Loucy (cell line): ENCODE data around the gene MDGA2.
"Not testable (repeated sequence)": the region's sequence is repeated elsewhere in the genome, so short reads cannot be mapped to it uniquely, and the experiment has no call there.

Source experiments
- H2AFZ ChIP-seq: fragments of 200-600 bp; sonication (generic); 2 replicates; pipeline ENCODE4 v1.6.0; 2016; ENCODE audit warnings: antibody characterized with exemption, mild to moderate bottlenecking, low read length, moderate library complexity
- H3F3A ChIP-seq: fragments of 200-600 bp; 2 replicates; pipeline ENCODE4 v1.6.0; 2016; ENCODE audit warnings: antibody characterized with exemption, low read depth, mild to moderate bottlenecking
- H3K27me3 ChIP-seq: fragments of 200-600 bp; sonication (generic); 2 replicates; pipeline ENCODE4 v1.6.1; 2014; ENCODE audit warnings: low read length, mild to moderate bottlenecking; ENCODE audit not compliant: insufficient read depth, poor library complexity, severe bottlenecking
- H3K36me3 ChIP-seq: fragments of 200-600 bp; sonication (generic); 2 replicates; pipeline ENCODE4 v1.6.1; 2016; ENCODE audit warnings: low read length; ENCODE audit not compliant: insufficient read depth
- H3K4me1 ChIP-seq: fragments of 200-600 bp; sonication (generic); 2 replicates; pipeline ENCODE4 v1.5.1; 2014; ENCODE audit warnings: low read length, mild to moderate bottlenecking; ENCODE audit not compliant: insufficient read depth, poor library complexity, severe bottlenecking
- H3K4me2 ChIP-seq: fragments of 200-600 bp; sonication (generic); 2 replicates; pipeline ENCODE4 v1.6.0; 2014; ENCODE audit warnings: antibody characterized with exemption, low read length, low read depth, mild to moderate bottlenecking; ENCODE audit not compliant: poor library complexity, severe bottlenecking
- H3K4me3 ChIP-seq: fragments of 200-600 bp; sonication (generic); 2 replicates; pipeline ENCODE4 v1.5.1; 2014; ENCODE audit warnings: low read length, mild to moderate bottlenecking, mixed read lengths; ENCODE audit not compliant: poor library complexity, severe bottlenecking
- H3K79me2 ChIP-seq: fragments of 200-600 bp; sonication (generic); 2 replicates; pipeline ENCODE4 v1.6.1; 2014; ENCODE audit warnings: low read length; ENCODE audit not compliant: insufficient read depth
- H3K9ac ChIP-seq: fragments of 200-600 bp; sonication (generic); 2 replicates; pipeline ENCODE4 v1.6.0; 2014; ENCODE audit warnings: mild to moderate bottlenecking, low read depth, low read length, moderate library complexity; ENCODE audit not compliant: poor library complexity, severe bottlenecking
- H3K9me2 ChIP-seq: fragments of 200-600 bp; sonication (generic); replicated peaks from 2 replicates; pipeline ENCODE4 v1.6.1; 2016; ENCODE audit warnings: low read depth, low read length, mixed read lengths
- H3K9me3 ChIP-seq: fragments of 200-600 bp; sonication (generic); 2 replicates; pipeline ENCODE4 v1.6.1; 2014; ENCODE audit warnings: mild to moderate bottlenecking, antibody characterized with exemption, low read length, low read depth; ENCODE audit not compliant: insufficient read depth
- H4K20me1 ChIP-seq: fragments of 200-600 bp; sonication (generic); 2 replicates; pipeline ENCODE4 v1.6.0; 2014; ENCODE audit warnings: antibody characterized with exemption, low read length, mild to moderate bottlenecking; ENCODE audit not compliant: insufficient read depth, poor library complexity, severe bottlenecking
- CTCF ChIP-seq: fragments of 200-600 bp; sonication (generic); conservative IDR thresholded peaks from 2 replicates; pipeline ENCODE4 v1.5.1; 2014; ENCODE audit warnings: mild to moderate bottlenecking, antibody characterized with exemption, low read length
- EZH2phosphoT487 ChIP-seq: fragments of 200-600 bp; IDR thresholded peaks from 2 replicates; pipeline ENCODE4 v1.6.1; 2018; ENCODE audit warnings: antibody characterized with exemption, mild to moderate bottlenecking, moderate library complexity, borderline replicate concordance

The MDGA2 gene

GRCh38 chr14:46951103-46951502 lies 724.3 kb downstream of the MDGA2 start:
- Histone ChIP-seq H3K27me3 (no peaks in the 10 kb centered on the region), H3F3A (no peaks in the 10 kb centered on the region), H3K9me2 (no peaks in the 10 kb centered on the region), H3K9me3 (no peaks in the 10 kb centered on the region), H3K4me3 (no peak overlapping the region), H3K4me2 (no peak overlapping the region), H4K20me1 (no peaks in the 10 kb centered on the region), H3K4me1 (no peaks in the 10 kb centered on the region), H3K36me3 (no peaks in the 10 kb centered on the region), H3K9ac (no peak overlapping the region), H3K79me2 (no peaks in the 10 kb centered on the region), H2AFZ (no peak overlapping the region)
- TF ChIP-seq EZH2phosphoT487 (no peak), CTCF (no peak; the same call in 1 of the 2 replicates)

GRCh38 chr14:46940611-46941010 lies 734.8 kb downstream of the MDGA2 start:
- Histone ChIP-seq H4K20me1 (no peaks in the 10 kb centered on the region), H3K4me3 (no peak overlapping the region), H3K4me1 (no peaks in the 10 kb centered on the region), H2AFZ (no peak overlapping the region), H3K9me3 (no peaks in the 10 kb centered on the region), H3K4me2 (no peak overlapping the region), H3F3A (no peaks in the 10 kb centered on the region), H3K27me3 (no peaks in the 10 kb centered on the region), H3K9me2 (no peaks in the 10 kb centered on the region), H3K79me2 (no peaks in the 10 kb centered on the region), H3K9ac (no peak overlapping the region), H3K36me3 (no peaks in the 10 kb centered on the region)
- TF ChIP-seq EZH2phosphoT487 (no peak), CTCF (no peak)

DNA sequence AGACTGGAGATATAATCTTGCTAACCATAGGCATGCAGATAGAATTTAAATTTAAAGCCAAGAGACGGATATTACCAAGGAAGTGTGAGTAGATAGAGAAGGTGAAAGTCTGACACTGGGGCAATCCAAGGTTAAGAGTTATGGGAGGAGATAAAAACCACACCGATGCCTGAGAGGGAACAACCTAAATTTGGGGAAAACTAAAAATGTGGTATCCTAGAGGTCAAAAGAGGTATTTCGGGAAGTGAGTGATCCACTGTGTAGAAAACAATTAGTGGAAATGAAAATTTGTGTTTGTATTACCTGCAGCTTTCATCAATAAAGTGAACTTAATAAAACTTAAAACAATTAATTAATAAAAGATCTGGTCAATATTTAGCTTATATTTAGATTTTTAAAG lies 754.9 kb downstream of the MDGA2 start:
- Histone ChIP-seq H3K79me2 (no peaks in the 10 kb centered on the region), H3K9me2 (no peaks in the 10 kb centered on the region), H3K36me3 (no peaks in the 10 kb centered on the region), H3K4me3 (no peak overlapping the region), H2AFZ (no peak overlapping the region), H3F3A (no peaks in the 10 kb centered on the region), H3K4me1 (no peaks in the 10 kb centered on the region), H3K4me2 (no peak overlapping the region), H3K9ac (no peak overlapping the region), H3K9me3 (no peaks in the 10 kb centered on the region), H3K27me3 (no peaks in the 10 kb centered on the region), H4K20me1 (no peaks in the 10 kb centered on the region)
- no peak; the same call in 1 of the 2 replicates for TF ChIP-seq CTCF
- TF ChIP-seq EZH2phosphoT487: no peak

- H3K4me3 ChIP-seq, H3K9me3 ChIP-seq, H2AFZ ChIP-seq, H3K27me3 ChIP-seq, H3K4me1 ChIP-seq, H3F3A ChIP-seq, H3K4me2 ChIP-seq, H3K79me2 ChIP-seq, H3K9ac ChIP-seq, H4K20me1 ChIP-seq, H3K36me3 ChIP-seq, H3K9me2 ChIP-seq: not testable (repeated sequence)
Measured at GRCh38 chr14:46915539-46915938, 759.9 kb downstream of the MDGA2 start.
